ENCODE measurements around the gene LZTS2. TPM values are rescaled to one million over a fixed set of nuclear protein-coding genes. Genes with fewer than 3 reads are reported as not detected.
A peak's percentile ranks its signal among the peaks of the same experiment; 100 is the strongest.

LZTS2 gene
- total RNA-seq, 2 donors from 2014 or later: 16.0 to 23.4 TPM

GRCh38 chr10:101007099-101007711 lies 7.6 kb downstream of the LZTS2 start:
- H3K27ac Mint-ChIP-seq: no peak overlapping the region
- no peak for ATAC-seq
- H3K27me3 Mint-ChIP-seq: no peaks in the 10 kb centered on the region
- no peak overlapping the region for H3K4me3 Mint-ChIP-seq
- H3K9me3 ChIP-seq (ENCODE audit: control insufficient read depth, low read length, poor library complexity, severe bottlenecking): no peaks in the 10 kb centered on the region
- no peak for DNase-seq
- no peaks in the 10 kb centered on the region for H3K36me3 Mint-ChIP-seq (ENCODE audit: low read depth)
- H3K4me1 Mint-ChIP-seq: peaks cover 3% of the 10 kb centered on the region

- Mint-ChIP-seq H3K4me1 (peaks cover 8% of the 10 kb centered on the region), H3K27me3 (peaks cover 3% of the 10 kb centered on the region), H3K36me3 (ENCODE audit: low read depth) (no peaks in the 10 kb centered on the region), H3K4me3 (no peak overlapping the region), H3K27ac (no peak overlapping the region)
- ATAC-seq (no peak), DNase-seq (no peak)
- no peaks in the 10 kb centered on the region for H3K9me3 ChIP-seq (ENCODE audit: control insufficient read depth, low read length, poor library complexity, severe bottlenecking)
Observed at GRCh38 chr10:101007915-101008822, 8.6 kb downstream of the LZTS2 start.

- DNase-seq: no peak
Observed at GRCh38 chr10:101008823-101009423, 9.3 kb downstream of the LZTS2 start.

GRCh38 chr10:101010329-101010728 lies 10.7 kb downstream of the LZTS2 start:
- H3K36me3 Mint-ChIP-seq (ENCODE audit: low read depth): no peaks in the 10 kb centered on the region
- H3K27me3 Mint-ChIP-seq: peaks cover 14% of the 10 kb centered on the region
- no peak overlapping the region for H3K4me3 Mint-ChIP-seq
- H3K27ac Mint-ChIP-seq: no peak overlapping the region
- no peak for DNase-seq
- H3K9me3 ChIP-seq (ENCODE audit: control insufficient read depth, low read length, poor library complexity, severe bottlenecking): no peaks in the 10 kb centered on the region
- no peak for ATAC-seq
- H3K4me1 Mint-ChIP-seq: peaks cover 17% of the 10 kb centered on the region

More at GRCh38 chr10:101008823-101009423, 9.3 kb downstream of the LZTS2 start:
- no peak overlapping the region for H3K4me3 Mint-ChIP-seq
- no peaks in the 10 kb centered on the region for H3K36me3 Mint-ChIP-seq (ENCODE audit: low read depth)
- H3K27me3 Mint-ChIP-seq: peaks cover 6% of the 10 kb centered on the region
- H3K27ac Mint-ChIP-seq: no peak overlapping the region
- H3K9me3 ChIP-seq (ENCODE audit: control insufficient read depth, low read length, poor library complexity, severe bottlenecking): no peaks in the 10 kb centered on the region
- ATAC-seq: no peak
- peaks cover 11% of the 10 kb centered on the region for H3K4me1 Mint-ChIP-seq

GRCh38 chr10:101011517-101012423 lies 12.2 kb downstream of the LZTS2 start:
- Mint-ChIP-seq H3K4me3 (no peak overlapping the region), H3K27ac (no peak overlapping the region), H3K4me1 (peaks cover 17% of the 10 kb centered on the region), H3K27me3 (peaks cover 26% of the 10 kb centered on the region), H3K36me3 (ENCODE audit: low read depth) (peaks cover 5% of the 10 kb centered on the region)
- no peaks in the 10 kb centered on the region for H3K9me3 ChIP-seq (ENCODE audit: control insufficient read depth, low read length, poor library complexity, severe bottlenecking)
- DNase-seq: no peak
- ATAC-seq: no peak

- H3K36me3 Mint-ChIP-seq (ENCODE audit: low read depth): peaks cover 5% of the 10 kb centered on the region
- ATAC-seq: peak; percentile 91
- peaks cover 17% of the 10 kb centered on the region for H3K4me1 Mint-ChIP-seq
- peak overlapping the region; percentile 43 for H3K4me3 Mint-ChIP-seq
- H3K9me3 ChIP-seq (ENCODE audit: control insufficient read depth, low read length, poor library complexity, severe bottlenecking): no peaks in the 10 kb centered on the region
- peak; percentile 54 to 63 (median 57) for DNase-seq
- peaks cover 35% of the 10 kb centered on the region for H3K27me3 Mint-ChIP-seq
- no peak overlapping the region for H3K27ac Mint-ChIP-seq
Observed at GRCh38 chr10:101012525-101013364, 13.1 kb downstream of the LZTS2 start.

- ATAC-seq: no peak
- H3K9me3 ChIP-seq (ENCODE audit: control insufficient read depth, low read length, poor library complexity, severe bottlenecking): no peaks in the 10 kb centered on the region
- peaks cover 15% of the 10 kb centered on the region for H3K4me1 Mint-ChIP-seq
- DNase-seq: no peak
- H3K27ac Mint-ChIP-seq: no peak overlapping the region
- H3K36me3 Mint-ChIP-seq (ENCODE audit: low read depth): peaks cover 5% of the 10 kb centered on the region
- peak overlapping the region; percentile 43 for H3K4me3 Mint-ChIP-seq
- peaks cover 37% of the 10 kb centered on the region for H3K27me3 Mint-ChIP-seq
Observed at GRCh38 chr10:101013365-101013825, 13.8 kb downstream of the LZTS2 start.

GRCh38 chr10:101014230-101014884 lies 14.7 kb downstream of the LZTS2 start:
- peak; percentile 58 to 73 (median 61) for DNase-seq
- ATAC-seq: peak; percentile 57
- H3K27me3 Mint-ChIP-seq: peaks cover 42% of the 10 kb centered on the region
- H3K36me3 Mint-ChIP-seq (ENCODE audit: low read depth): peaks cover 5% of the 10 kb centered on the region
- no peaks in the 10 kb centered on the region for H3K9me3 ChIP-seq (ENCODE audit: control insufficient read depth, low read length, poor library complexity, severe bottlenecking)
- no peak overlapping the region for H3K4me3 Mint-ChIP-seq
- H3K27ac Mint-ChIP-seq: peak overlapping the region; percentile 32
- peaks cover 15% of the 10 kb centered on the region for H3K4me1 Mint-ChIP-seq

GRCh38 chr10:101014966-101015581 lies 15.5 kb downstream of the LZTS2 start:
- H3K9me3 ChIP-seq (ENCODE audit: control insufficient read depth, low read length, poor library complexity, severe bottlenecking): no peaks in the 10 kb centered on the region
- no peak for ATAC-seq
- DNase-seq: no peak
- Mint-ChIP-seq H3K4me3 (no peak overlapping the region), H3K27me3 (peaks cover 47% of the 10 kb centered on the region), H3K27ac (no peak overlapping the region), H3K36me3 (ENCODE audit: low read depth) (peaks cover 5% of the 10 kb centered on the region), H3K4me1 (peaks cover 17% of the 10 kb centered on the region)

- peaks cover 17% of the 10 kb centered on the region for H3K4me1 Mint-ChIP-seq
- no peak for DNase-seq
- no peaks in the 10 kb centered on the region for H3K9me3 ChIP-seq (ENCODE audit: control insufficient read depth, low read length, poor library complexity, severe bottlenecking)
- H3K27me3 Mint-ChIP-seq: peaks cover 52% of the 10 kb centered on the region
- peaks cover 5% of the 10 kb centered on the region for H3K36me3 Mint-ChIP-seq (ENCODE audit: low read depth)
- no peak overlapping the region for H3K27ac Mint-ChIP-seq
- ATAC-seq: no peak
- H3K4me3 Mint-ChIP-seq: no peak overlapping the region
Observed at GRCh38 chr10:101015582-101015973, 16.0 kb downstream of the LZTS2 start.

- peaks cover 58% of the 10 kb centered on the region for H3K27me3 Mint-ChIP-seq
- DNase-seq: no peak
- no peak overlapping the region for H3K27ac Mint-ChIP-seq
- ATAC-seq: no peak
- peaks cover 8% of the 10 kb centered on the region for H3K36me3 Mint-ChIP-seq (ENCODE audit: low read depth)
- H3K4me1 Mint-ChIP-seq: peaks cover 17% of the 10 kb centered on the region
- H3K4me3 Mint-ChIP-seq: no peak overlapping the region
- no peaks in the 10 kb centered on the region for H3K9me3 ChIP-seq (ENCODE audit: control insufficient read depth, low read length, poor library complexity, severe bottlenecking)
Observed at GRCh38 chr10:101016814-101017213, 17.2 kb downstream of the LZTS2 start.

Data from T-helper 17 cell (primary cell).